Daoy (cell line): Measurements from ENCODE around the gene CD1B. TPM values are rescaled to one million over a fixed set of nuclear protein-coding genes. Genes with fewer than 3 reads are reported as not detected.
"Not testable (repeated sequence)": the region's sequence is repeated elsewhere in the genome, so short reads cannot be mapped to it uniquely, and the experiment has no call there.

ENCODE experiments used
- DNase-seq: peaks from one replicate; pipeline ENCODE4 v3.0.0-alpha.2; 2015; ENCODE audit warnings: low read depth
- total RNA-seq: library from RNA; depleted of rRNA; stranded (reverse); fragments of >200 nt; shearing (Covaris generic); gene quantifications from 2 replicates; pipeline ENCODE4 v1.2.3, GENCODE V29; 2014; rRNA removed

The CD1B gene
- total RNA-seq, 1 experiment from 2014 or later, result not detected

- no peak for DNase-seq
Measured at GRCh38 chr1:158329300-158329699, 2.0 kb downstream of the CD1B start.

DNA sequence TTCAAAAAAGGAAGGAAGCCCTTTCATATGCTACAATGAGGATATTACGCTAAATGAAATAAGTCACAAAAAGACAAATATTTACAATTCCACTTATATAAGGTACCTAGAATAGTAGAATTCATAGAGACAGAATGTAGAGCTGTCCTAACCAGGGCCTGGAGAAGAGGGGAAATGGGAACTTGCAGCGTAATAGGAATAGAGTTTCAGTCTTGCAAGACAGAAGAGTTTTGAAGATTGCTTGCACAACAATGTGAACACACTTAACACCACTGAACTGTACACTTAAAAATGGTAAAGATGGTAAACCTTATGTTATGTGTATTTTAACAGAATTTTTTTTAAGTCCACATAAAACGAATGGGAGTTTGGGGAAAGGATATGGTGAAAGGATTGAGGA lies 2.9 kb downstream of the CD1B start:
- DNase-seq, result no peak

DNA sequence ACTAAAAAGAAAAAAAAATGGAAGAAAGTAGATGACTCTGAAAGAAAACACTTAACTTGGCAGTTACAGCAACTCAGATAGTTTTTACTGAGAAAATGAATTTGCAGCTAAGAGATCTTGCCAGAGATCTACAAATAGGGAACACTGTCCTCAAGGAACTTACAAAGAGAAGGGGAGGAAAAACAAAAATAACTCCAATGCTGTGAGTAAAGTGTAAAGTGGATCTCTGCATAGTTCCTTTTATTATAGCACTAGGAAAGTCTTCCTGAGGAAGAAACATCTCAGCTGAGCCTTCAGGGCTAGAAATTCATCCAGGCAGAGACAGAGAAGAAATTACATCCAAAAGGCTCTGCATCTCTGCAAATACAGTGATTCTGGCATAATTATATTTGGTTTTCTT lies 3.9 kb downstream of the CD1B start:
- DNase-seq, result no peak

- DNase-seq, result no peak
Measured at GRCh38 chr1:158324395-158324794, 6.9 kb downstream of the CD1B start.

DNA sequence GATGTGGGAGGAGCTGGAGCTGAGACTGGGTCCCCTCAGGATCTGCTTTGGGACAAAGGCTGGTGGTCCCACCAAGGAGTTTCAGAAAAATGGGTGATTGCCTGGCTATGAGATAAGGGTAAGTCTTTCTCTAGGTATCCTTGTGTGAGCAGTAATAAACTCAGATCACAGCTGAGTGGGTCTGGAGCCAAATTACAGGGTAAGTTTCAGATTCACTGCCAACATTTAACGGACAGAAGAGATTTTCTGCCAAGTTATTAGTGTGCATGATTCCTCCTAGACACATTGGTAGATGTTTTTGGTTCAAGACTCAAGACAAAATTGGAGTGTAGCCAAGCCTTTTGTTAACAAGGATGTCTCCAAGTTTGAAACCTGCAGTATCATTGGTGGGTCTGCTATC lies 7.5 kb downstream of the CD1B start:
- DNase-seq, result no peak

DNA sequence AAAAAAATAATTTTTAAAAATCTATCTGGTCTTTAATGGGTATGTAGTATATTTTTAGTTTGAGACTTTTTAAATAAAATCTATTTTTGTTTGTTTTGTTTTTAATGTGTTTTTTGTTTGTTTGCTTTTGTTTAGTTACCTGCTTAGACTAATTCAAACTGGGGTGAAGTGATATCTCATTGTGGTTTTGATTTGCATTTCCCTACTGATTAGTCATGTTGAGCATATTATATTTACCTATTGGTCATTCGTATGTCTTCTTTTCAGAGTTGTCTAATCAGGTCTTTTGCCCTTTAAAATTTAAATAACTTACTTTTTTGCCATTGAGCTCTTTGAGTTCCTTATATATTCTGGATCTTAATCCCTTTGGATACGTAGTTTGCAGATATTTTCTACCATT lies 20.3 kb downstream of the CD1B start:
- DNase-seq, result no peak

DNA sequence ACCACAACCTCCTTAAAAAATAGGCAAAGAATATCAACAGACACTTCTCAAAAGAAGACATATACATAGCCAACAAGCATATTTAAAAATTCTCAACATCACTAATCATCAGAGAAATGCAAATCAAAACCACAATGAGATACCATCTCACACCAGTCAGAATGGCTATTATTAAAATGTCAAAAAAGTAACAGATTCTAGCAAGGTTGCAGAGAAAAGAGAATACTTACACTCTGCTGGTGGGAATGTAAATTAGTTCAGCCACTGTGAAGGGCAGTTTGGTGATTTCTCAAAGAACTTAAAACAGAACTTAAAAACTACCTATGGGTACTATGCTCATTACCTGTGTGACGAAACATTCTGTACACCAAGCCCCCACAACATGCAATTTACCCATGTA lies 20.7 kb downstream of the CD1B start:
- DNase-seq, result no peak

DNA sequence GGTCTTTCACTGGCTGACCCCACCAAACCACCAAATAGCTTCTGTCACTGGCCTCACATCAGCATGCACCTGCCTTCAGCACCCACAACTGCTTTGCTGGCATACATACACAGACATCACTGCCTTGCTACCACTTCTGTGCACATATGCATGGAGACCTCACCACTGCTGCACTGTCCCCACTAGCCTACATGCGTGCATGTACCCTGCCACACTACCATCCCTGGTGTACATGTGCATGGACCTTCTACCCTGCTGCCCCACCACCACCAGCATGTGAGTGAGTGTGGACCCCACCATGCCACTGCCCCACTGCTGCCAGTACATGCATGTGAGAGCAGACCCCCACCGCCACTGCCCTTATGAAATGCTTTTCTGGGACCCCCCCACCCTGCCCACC lies 35.5 kb downstream of the CD1B start:
- DNase-seq, result no peak

DNA sequence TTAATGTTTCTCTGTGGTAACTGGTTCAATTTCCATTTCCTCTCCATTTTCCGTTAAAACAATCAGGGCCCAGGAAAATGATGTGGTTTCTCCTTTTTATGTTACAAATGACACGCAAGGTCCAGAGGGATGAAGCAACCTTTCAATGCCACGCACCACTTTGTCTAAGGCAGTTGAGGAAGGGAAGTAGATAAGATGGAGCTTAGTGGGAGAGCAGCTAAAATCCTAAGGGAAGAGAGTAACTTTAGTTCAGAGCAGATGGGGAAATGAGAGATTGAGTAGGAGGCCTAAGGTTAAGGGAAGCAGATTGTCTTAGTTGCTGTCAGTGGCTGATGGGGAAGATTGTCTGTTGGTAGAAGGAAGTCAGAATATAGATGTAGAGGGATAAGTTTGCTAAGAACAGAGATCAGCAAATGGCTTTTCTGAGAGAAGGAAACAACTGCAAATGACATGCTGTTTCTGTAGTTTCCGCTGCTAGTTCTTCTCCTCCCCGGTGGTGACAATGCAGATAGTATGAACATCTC lies 40.9 kb downstream of the CD1B start:
- no peak for DNase-seq

DNA sequence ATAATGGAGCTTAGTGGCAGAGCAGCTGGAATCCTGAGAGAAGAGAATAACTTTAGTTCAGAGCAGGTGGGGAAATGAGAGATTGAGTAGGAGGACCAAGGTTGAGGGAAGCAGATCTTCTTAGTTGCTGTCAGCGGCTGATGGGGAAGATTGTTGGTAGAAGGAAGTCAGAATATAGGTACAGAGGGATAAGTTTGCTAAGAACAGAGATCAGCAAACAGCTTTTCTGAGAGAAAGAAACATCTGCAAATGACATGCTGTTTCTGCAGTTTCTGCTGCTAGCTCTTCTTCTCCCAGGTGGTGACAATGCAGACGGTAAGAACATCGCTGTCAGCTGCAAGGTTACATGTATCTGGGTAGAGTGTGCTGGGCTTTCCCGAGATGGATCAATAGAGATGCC lies 41.5 kb downstream of the CD1B start, which contains the start of gene CD1C:
Gene CD1C, plus strand, starts transcription at position 113 of the 400 bp plus-strand sequence. Its CDS starts 142 bp downstream, at position 255.
- DNase-seq, result no peak

- DNase-seq, result no peak
Measured at GRCh38 chr1:158286941-158287346, 44.4 kb downstream of the CD1B start.

DNA sequence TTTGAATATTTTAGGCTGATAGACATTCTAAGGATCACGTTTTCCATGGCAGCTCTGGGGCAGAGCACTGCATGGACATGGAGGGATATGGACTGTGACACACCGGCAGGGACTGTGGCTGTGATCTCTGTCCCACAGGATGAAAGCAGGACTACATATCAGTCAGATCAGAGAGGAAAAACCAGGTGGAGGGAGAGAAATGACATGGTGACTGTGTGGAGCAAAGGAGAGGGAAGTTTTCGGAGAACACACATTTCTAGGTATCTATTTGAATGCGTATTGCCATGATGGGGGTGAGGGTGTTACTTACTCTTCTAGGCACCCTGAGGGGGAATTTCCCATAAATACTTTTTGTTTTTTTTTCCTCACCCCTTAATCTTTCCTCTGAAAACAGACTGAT lies 44.8 kb downstream of the CD1B start:
- no peak for DNase-seq

- peak; percentile 57 for DNase-seq
Measured at GRCh38 chr1:158285756-158286241, 45.5 kb downstream of the CD1B start.

DNA sequence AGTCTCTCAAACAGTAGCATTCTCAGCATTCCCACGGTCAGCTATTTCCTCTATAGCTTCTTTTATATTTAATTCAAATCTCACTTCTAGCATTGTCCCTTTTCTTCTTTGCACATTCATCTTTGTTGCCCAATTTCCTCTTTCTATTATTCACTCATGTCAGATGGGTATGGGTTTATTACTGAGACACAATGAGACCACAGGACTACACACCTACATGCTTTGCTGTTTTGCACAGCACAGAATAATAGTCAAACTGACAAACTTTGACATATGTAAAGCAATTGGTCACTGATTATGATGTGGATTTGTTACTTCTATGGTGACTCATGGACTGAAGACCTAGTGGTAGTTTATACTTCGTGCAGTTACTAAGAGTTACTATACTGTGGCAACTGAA lies 47.4 kb downstream of the CD1B start:
- DNase-seq, result no peak

DNA sequence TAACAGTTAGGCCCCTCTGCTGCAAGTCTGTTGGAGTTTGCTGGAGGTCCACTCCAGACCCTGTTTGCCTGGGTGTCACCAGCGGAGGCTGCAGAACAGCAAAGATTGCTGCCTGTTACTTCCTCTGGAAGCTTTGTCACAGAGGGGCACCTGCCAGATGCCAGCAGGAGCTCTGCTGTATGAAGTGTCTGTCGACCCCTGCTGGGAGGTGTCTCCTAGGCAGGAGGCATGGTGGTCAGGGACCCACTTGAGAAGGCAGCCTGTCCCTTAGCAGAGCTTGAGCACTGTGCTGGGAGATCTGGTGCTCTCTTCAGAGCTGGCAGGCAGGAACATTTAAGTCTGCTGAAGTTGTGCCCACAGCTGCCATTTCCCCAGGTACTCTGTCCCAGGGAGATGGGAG lies 48.9 kb downstream of the CD1B start:
- not testable (repeated sequence) for DNase-seq

Other genes with a start within 250 kb of the CD1B start
- gene CD1D, start 150.6 kb downstream of the CD1B start, total RNA-seq, result 0.34 and 0.98 TPM in 2 replicates
- gene CD1A, start 77.1 kb downstream of the CD1B start, total RNA-seq, result not detected in 2 replicates
- not detected in 2 replicates for gene CD1C, start 41.6 kb downstream of the CD1B start, total RNA-seq
- not detected in 2 replicates for gene CD1E, start 22.4 kb upstream of the CD1B start, total RNA-seq
- not detected in 2 replicates for gene OR10T2, start 67.9 kb upstream of the CD1B start, total RNA-seq
- gene OR10K2, start 94.7 kb upstream of the CD1B start, total RNA-seq, result not detected in 2 replicates
- not detected in 2 replicates for gene OR10K1, start 130.3 kb upstream of the CD1B start, total RNA-seq
- gene OR10R2, start 140.7 kb upstream of the CD1B start, total RNA-seq, result not detected in 2 replicates
- gene OR6Y1, start 222.9 kb upstream of the CD1B start, total RNA-seq, result not detected in 2 replicates
- not detected in 2 replicates for gene OR6P1, start 239.0 kb upstream of the CD1B start, total RNA-seq
- gene OR10X1, start 248.4 kb upstream of the CD1B start, total RNA-seq, result not detected in 2 replicates